HepG2 (cell line): ENCODE data around the gene UQCR11. TPM values are rescaled to one million over a fixed set of nuclear protein-coding genes. Genes with fewer than 3 reads are reported as not detected.

Source experiments
- ATAC-seq: fragments of 200-7000 bp; cut with Tn5 transposase; 3 replicates; pipeline ENCODE4 v1.9.1; 2020; ENCODE audit warnings: mild to moderate bottlenecking, moderate library complexity
- BruUV-seq: library from RNA; stranded (reverse); fragments of 400-500 nt; replicated peaks from 2 replicates; lab custom pipeline; 2021; lab: Mats Ljungman, UMichigan
- CTCF ChIA-PET: fragments of 300-600 bp; formaldehyde crosslinking; extraction: SDS; loops from one replicate; lab custom pipeline; 2021; ENCODE audit warnings: low total read pairs, inconsistent platforms, low intra/inter-chr PET ratio; lab: Yijun Ruan, JAX
- POLR2A ChIA-PET: fragments of 350-600 bp; sonication (Branson Sonifier 250); formaldehyde crosslinking; loops from one replicate; lab custom pipeline; 2020; ENCODE audit warnings: antibody characterized with exemption, inconsistent platforms; lab: Yijun Ruan, JAX
- DNase-seq: peaks from one replicate; pipeline ENCODE4 v3.0.0-alpha.2; 2015; ENCODE audit warnings: low spot score
- FAIRE-seq: peaks from 3 replicates; lab custom pipeline; 2011; peaks lifted over from hg19 to GRCh38; lab: Jason Lieb, UNC
- H2AFZ ChIP-seq: one replicate; pipeline ENCODE4 v1.6.1; 2011; ENCODE audit warnings: low read length, inconsistent platforms
- H3K27ac ChIP-seq: fragments of 300-600 bp; 3 replicates; pipeline ENCODE4 v1.8.0; 2011; ENCODE audit warnings: mixed run types, mild to moderate bottlenecking, mixed read lengths, low read length, inconsistent platforms; ENCODE audit not compliant: insufficient read depth; ENCODE audit errors: extremely low read length
- H3K27me3 ChIP-seq, 2 experiments: fragments of 200-600 bp in 1 of 2; 2 replicates in 1 of 2; 3 replicates in 1 of 2; pipeline versions ENCODE4 v1.6.0 to v1.8.0; 2011; ENCODE audit warnings: low read length in 2 of 2, mild to moderate bottlenecking in 2 of 2, moderate library complexity in 2 of 2, inconsistent platforms in 1 of 2; ENCODE audit not compliant: insufficient read depth in 2 of 2, control insufficient read depth in 1 of 2
- H3K36me3 ChIP-seq, 2 experiments: fragments of 200-600 bp in 1 of 2; replicated peaks in 1 of 2; 2 replicates in 1 of 2; 3 replicates in 1 of 2; pipeline versions ENCODE4 v1.5.1 to v1.8.0; 2011; ENCODE audit warnings: low read length in 2 of 2, inconsistent platforms in 1 of 2; ENCODE audit not compliant: insufficient read depth in 2 of 2, control insufficient read depth in 1 of 2
- H3K4me1 ChIP-seq: 2 replicates; pipeline ENCODE4 v1.5.1; 2012; ENCODE audit warnings: low read length, inconsistent platforms; ENCODE audit not compliant: insufficient read depth
- H3K4me2 ChIP-seq: 2 replicates; pipeline ENCODE4 v1.6.0; 2011; ENCODE audit warnings: low read depth, low read length, inconsistent platforms
- H3K4me3 ChIP-seq, 3 experiments: fragments of 200-600 bp in 1 of 3; sonication (generic), shearing (Covaris generic) in 1 of 3; replicated peaks in 1 of 3; 2 replicates each; pipeline ENCODE4 v1.5.1; 2011 to 2016; ENCODE audit warnings: low read length in 3 of 3, inconsistent platforms in 2 of 3, low read depth in 2 of 3, mild to moderate bottlenecking in 2 of 3, control low read depth in 1 of 3, mixed read lengths in 1 of 3; ENCODE audit not compliant: insufficient read depth in 1 of 3
- H3K79me2 ChIP-seq: one replicate; pipeline ENCODE4 v1.6.1; 2011; ENCODE audit warnings: low read length, inconsistent platforms; ENCODE audit not compliant: insufficient read depth
- H3K9ac ChIP-seq: 2 replicates; pipeline ENCODE4 v1.6.0; 2011; ENCODE audit warnings: mild to moderate bottlenecking, low read depth, low read length, inconsistent platforms; ENCODE audit not compliant: insufficient read depth
- H3K9me3 ChIP-seq: 2 replicates; pipeline ENCODE4 v1.5.1; 2012; ENCODE audit warnings: mild to moderate bottlenecking, low read length
- H4K20me1 ChIP-seq: 2 replicates; pipeline ENCODE4 v1.6.0; 2011; ENCODE audit warnings: inconsistent platforms, mild to moderate bottlenecking, low read length, moderate library complexity; ENCODE audit not compliant: insufficient read depth
- AGO2 ChIP-seq: fragments of 200-400 bp; formaldehyde crosslinking; optimal IDR thresholded peaks from 2 replicates; pipeline ENCODE3; 2017; ENCODE audit warnings: mild to moderate bottlenecking, low read depth, low read length, moderate library complexity
- ARID2 ChIP-seq: sonication (generic); formaldehyde crosslinking; IDR thresholded peaks from 2 replicates; pipeline ENCODE4 v1.8.1; 2022; ENCODE audit warnings: mild to moderate bottlenecking, missing genetic modification reagents, borderline replicate concordance
- HMG20B ChIP-seq: conservative IDR thresholded peaks from 2 replicates; pipeline ENCODE4 v1.6.1; 2016; ENCODE audit warnings: missing genetic modification reagents, missing compliant biosample characterization
- MATR3 ChIP-seq: sonication (generic); formaldehyde crosslinking; IDR thresholded peaks from 2 replicates; pipeline ENCODE4 v1.4.0; 2020; ENCODE audit warnings: missing genetic modification reagents
- PAF1 ChIP-seq: IDR thresholded peaks from 2 replicates; pipeline ENCODE4 v1.6.1; 2016; ENCODE audit warnings: missing genetic modification reagents, missing compliant biosample characterization
- YEATS2 ChIP-seq: sonication (generic); formaldehyde crosslinking; IDR thresholded peaks from 2 replicates; pipeline ENCODE4 v1.4.0; 2020; ENCODE audit warnings: missing genetic modification reagents, borderline replicate concordance
- WGBS: methylation state at CpG from one replicate; pipeline ENCODE4 v1.1.6; 2017; ENCODE audit warnings: low lambda C conversion rate; 5-methylcytosine and 5-hydroxymethylcytosine counted together
- in situ Hi-C: cut with HindIII; loops from 2 replicates; pipeline ENCODE4 v1.10.0; 2017; ENCODE audit warnings: low pct_unique_long_range_greater_than_20kb; ENCODE audit not compliant: extremely low pct_ligation_motif_present
- intact Hi-C: fragments of 100-400 bp; cut with micrococcal nuclease; formaldehyde crosslinking; loops from one replicate; pipeline ENCODE4 v1.10.0; 2022; ENCODE audit not compliant: unreplicated experiment
- polyA plus RNA-seq, 8 experiments: library from polyadenylated mRNA; depleted of rRNA in 3 of 8; stranded (reverse) in 7 of 8; unstranded in 1 of 8; fragments of >200 nt; fragmentation: Illumina TruSeq in 4 of 8; extraction: Trizol in 4 of 8; gene quantifications; 2 replicates each; pipeline versions ENCODE4 v1.2.1 to v1.2.3, GENCODE V29; 2011 to 2016; ENCODE audit warnings: low read depth in 4 of 8, missing spikeins in 1 of 8, mixed read lengths in 1 of 8; ENCODE audit not compliant: insufficient read depth in 1 of 8
- total RNA-seq, 5 experiments: library from RNA; depleted of rRNA; stranded (reverse); fragments of >200 nt; fragmentation: Illumina TruSeq; extraction: Trizol; gene quantifications; 2 replicates each; pipeline ENCODE4 v1.2.3, GENCODE V29; 2016; ENCODE audit warnings: low read depth in 1 of 5

The UQCR11 gene
- total and polyA plus RNA-seq, 2 of the 13 experiments (the other 11 are each of a cell fraction or from before 2014, with no cell fraction given), result 125 to 214 TPM

DNA sequence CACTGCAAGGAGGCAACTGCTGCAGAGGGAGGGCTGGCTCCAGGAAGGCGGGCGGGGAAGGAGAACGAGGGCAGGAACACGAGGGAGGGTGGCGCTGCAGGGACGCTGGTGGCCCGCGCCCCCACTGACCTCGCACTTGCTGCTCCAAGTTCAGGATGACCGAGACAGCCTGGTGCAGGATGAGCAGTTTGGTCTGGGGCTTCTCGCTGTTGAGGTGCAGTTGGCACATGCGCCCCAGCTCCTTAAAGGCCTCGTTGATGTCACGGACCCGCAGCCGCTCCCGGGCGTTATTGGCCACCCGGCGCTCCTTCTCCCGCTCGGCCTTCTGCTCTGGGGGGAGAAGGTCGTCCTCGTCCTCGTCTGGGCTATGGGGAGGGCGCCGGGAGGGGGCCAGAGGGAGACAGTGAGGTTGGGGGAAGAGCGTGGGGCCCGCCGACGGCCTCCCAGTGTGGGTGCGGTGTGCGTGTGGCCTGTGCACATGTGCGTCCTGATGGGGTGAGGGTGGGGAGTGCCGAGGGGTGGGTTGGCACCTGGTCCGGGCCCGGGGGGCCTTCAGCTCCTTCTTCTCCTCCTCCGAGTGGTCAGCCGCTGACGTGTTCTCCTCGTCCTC is 10.0 kb upstream of the UQCR11 start:
- H3K27me3 ChIP-seq, result no peaks in the 10 kb centered on the region
- DNase-seq, result no peak
- H3K79me2 ChIP-seq, result no peaks in the 10 kb centered on the region
- H3K9ac ChIP-seq, result no peak overlapping the region
- no peak overlapping the region for H3K27ac ChIP-seq
- CTCF ChIA-PET, result no interaction called here
- TF ChIP-seq HMG20B (CRISPR knock-in tag), result no peak
- TF ChIP-seq ARID2 (CRISPR knock-in tag), result no peak
- peak; percentile 59 for TF ChIP-seq AGO2
- no peak overlapping the region for H3K4me3 ChIP-seq
- no peaks in the 10 kb centered on the region for H3K9me3 ChIP-seq
- no TSS peak for BruUV-seq
- no peak for FAIRE-seq
- POLR2A ChIA-PET, result no interaction called here
- in situ Hi-C loops, result no loop called here
- WGBS, result 97% methylated on average over 33 of the region's 41 CpGs
- no peak overlapping the region for H2AFZ ChIP-seq
- no peak overlapping the region for H3K4me2 ChIP-seq
- H3K4me1 ChIP-seq, result no peaks in the 10 kb centered on the region
- intact Hi-C loops, result no loop called here
- no peaks in the 10 kb centered on the region for H4K20me1 ChIP-seq
- H3K36me3 ChIP-seq, result peaks cover 37 to 58% of the 10 kb centered on the region in 2 experiments; a peak in 4 of 5 replicates
- ATAC-seq, result no peak

DNA sequence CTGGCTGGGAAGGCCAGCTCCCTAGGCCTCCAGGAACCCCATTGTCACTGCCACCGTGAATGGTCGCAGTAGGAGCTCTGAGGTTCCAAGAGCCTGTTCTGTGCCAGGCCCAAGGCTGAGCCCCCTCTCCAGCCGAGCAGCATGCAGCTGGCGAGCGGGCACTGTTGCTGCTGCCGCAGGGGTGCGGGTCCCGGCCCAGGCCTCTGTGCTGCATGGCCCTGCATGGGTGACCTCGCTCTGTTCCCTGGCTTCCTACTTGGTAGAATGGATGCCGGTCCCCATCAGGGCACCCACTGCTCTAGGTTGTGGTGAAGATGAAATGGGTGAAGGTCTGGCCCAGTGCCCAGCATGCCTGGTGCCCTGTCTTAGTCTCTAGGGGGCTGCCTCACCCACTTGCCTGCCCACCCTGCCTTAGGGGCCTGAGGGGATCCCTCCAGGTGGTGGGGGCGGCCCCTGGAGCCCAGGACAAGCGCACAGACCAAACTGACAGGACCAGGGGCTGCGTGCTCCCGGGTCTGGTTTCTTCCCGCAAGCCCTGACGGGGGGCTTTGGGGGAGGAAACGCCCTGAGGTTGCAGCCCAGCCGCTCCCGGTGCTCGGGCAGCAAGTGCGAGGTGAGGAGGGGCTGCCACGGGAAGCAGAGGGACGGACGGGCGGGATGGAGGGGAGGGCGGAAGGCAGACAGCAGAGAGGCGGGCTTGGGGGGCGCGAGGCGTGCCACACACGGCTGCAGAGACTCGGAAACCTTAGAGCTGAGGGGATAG is 8.7 kb upstream of the UQCR11 start:
- Histone ChIP-seq H3K9ac (no peak overlapping the region), H2AFZ (no peak overlapping the region), H4K20me1 (no peaks in the 10 kb centered on the region), H3K4me2 (no peak overlapping the region), H3K4me3 (no peak overlapping the region), H3K27me3 (no peaks in the 10 kb centered on the region)
- FAIRE-seq, result no peak
- POLR2A ChIA-PET, result no interaction called here
- WGBS, result 98% methylated on average over 22 of the region's 32 CpGs
- intact Hi-C loops, result no loop called here
- BruUV-seq, result no TSS peak
- TF ChIP-seq PAF1 (CRISPR knock-in tag) (no peak), MATR3 (CRISPR knock-in tag) (no peak), YEATS2 (CRISPR knock-in tag) (no peak), AGO2 (peak; percentile 8)
- TF ChIP-seq, all 625 proteins: peak for 1
- Histone ChIP-seq H3K9me3 (no peaks in the 10 kb centered on the region), H3K79me2 (no peaks in the 10 kb centered on the region), H3K4me1 (no peaks in the 10 kb centered on the region), H3K36me3 (peaks cover 34 to 50% of the 10 kb centered on the region in 2 experiments; a peak in 4 of 5 replicates), H3K27ac (no peak overlapping the region)
- DNase-seq (no peak), ATAC-seq (no peak)
- in situ Hi-C loops, result no loop called here
- CTCF ChIA-PET, result no interaction called here
